ENCODE measurements around the gene SMAD3. TPM values are rescaled to one million over a fixed set of nuclear protein-coding genes. Genes with fewer than 3 reads are reported as not detected.

The SMAD3 gene
- total and polyA plus RNA-seq, 2 of the 4 experiments (the other 2 are of a cell fraction), result 71.0 to 177 TPM

- in situ Hi-C loops (cut with MboI; ENCODE audit: low sequenced_read_pairs), result no loop called here
- H3K27ac ChIP-seq (ENCODE audit: insufficient read depth, low read length), result no peak overlapping the region
- H3K9me1 ChIP-seq (ENCODE audit: insufficient read depth, low read length), result no peaks in the 10 kb centered on the region; the same call in 1 of the 2 replicates
- H3K79me1 ChIP-seq (ENCODE audit: low read depth in 1 of 2, low read length in 2 of 2), result peaks cover 6 to 7% of the 10 kb centered on the region in 2 experiments; a peak in 1 of 4 replicates
- H4K8ac ChIP-seq (ENCODE audit: low read depth in 2 of 2, low read length in 2 of 2), result no peak overlapping the region
- DNase-seq (no peak), ATAC-seq (ENCODE audit: low read depth) (no peak)
- no peak overlapping the region for H3K14ac ChIP-seq (replicated peaks; ENCODE audit: low read depth, low read length)
- no TSS peak for BruUV-seq (replicated peaks)
- 0 out of 2 replicates have a peak, but pooled peaks cover 1% of the 10 kb centered on the region for H3K36me3 ChIP-seq (ENCODE audit: control insufficient read depth, insufficient read depth, low read length)
- ChIA-PET CTCF (no interaction called here), POLR2A (ENCODE audit: unreplicated experiment) (no interaction called here)
- no peak overlapping the region for H4K5ac ChIP-seq (ENCODE audit: low read depth, low read length)
- intact Hi-C loops (cut with micrococcal nuclease), result loop anchor here (5.0 kb wide), 1 partner anchor 42 kb away; the partner anchor contains the start of genes AAGAB and IQCH
- H3K18ac ChIP-seq (ENCODE audit: low read depth, low read length), result no peak overlapping the region
- WGBS, 2 experiments (ENCODE audit: extremely low coverage in 2 of 2, insufficient read length in 1 of 2), result 100% methylated on average over 1 of the region's 5 CpGs; no CpG with 5 or more reads in 1 of the 2 experiments
- no peak overlapping the region for H2BK15ac ChIP-seq (ENCODE audit: low read depth, low read length)
- H3K4me3 ChIP-seq (ENCODE audit: insufficient read depth, low read depth, low read length), result no peak overlapping the region
- no peaks in the 10 kb centered on the region for H3K27me3 ChIP-seq (ENCODE audit: control insufficient read depth, insufficient read depth, low read length)
- H3K23ac ChIP-seq (ENCODE audit: low read depth, low read length), result no peak overlapping the region
- dilution Hi-C loops (cut with HindIII; ENCODE audit: low sequenced_read_pairs, unreplicated experiment), result no loop called here
- H2BK5ac ChIP-seq (ENCODE audit: low read depth, low read length, poor library complexity, severe bottlenecking), result no peak overlapping the region
- no peak overlapping the region for H3K9ac ChIP-seq (ENCODE audit: low read depth, low read length)
- H3K9me3 ChIP-seq (ENCODE audit: control insufficient read depth, insufficient read depth, low read length), result no peaks in the 10 kb centered on the region
- H4K91ac ChIP-seq (ENCODE audit: insufficient read depth, low read depth, low read length), result no peak overlapping the region
- H2AK9ac ChIP-seq (replicated peaks; ENCODE audit: low read depth, low read length, poor library complexity), result no peak overlapping the region
- no peak overlapping the region for H2AFZ ChIP-seq (replicated peaks; ENCODE audit: low read length, poor library complexity)
- TF ChIP-seq MAFK (IDR thresholded peaks at IDR 0.05; ENCODE audit: low read depth, low read length), result peak; percentile 96
- no peak for TF ChIP-seq RCOR1 (IDR thresholded peaks at IDR 0.05; ENCODE audit: insufficient replicate concordance, low read length)
- no peak for TF ChIP-seq BHLHE40 (IDR thresholded peaks at IDR 0.05; ENCODE audit: low read depth, low read length)
- no peak for TF ChIP-seq RAD21 (IDR thresholded peaks at IDR 0.05; ENCODE audit: low read length)
- H3K4ac ChIP-seq (ENCODE audit: low read depth, low read length), result no peak overlapping the region
- no peak overlapping the region for H2BK20ac ChIP-seq (ENCODE audit: low read depth, low read length)
- H4K20me1 ChIP-seq (ENCODE audit: insufficient read depth, low read length), result no peaks in the 10 kb centered on the region
- no peak overlapping the region for H2AK5ac ChIP-seq (ENCODE audit: low read depth, low read length)
- H2BK120ac ChIP-seq (ENCODE audit: low read depth, low read length), result no peak overlapping the region
- no peak overlapping the region for H3K4me2 ChIP-seq (ENCODE audit: low read depth, low read length)
- peaks cover 1% of the 10 kb centered on the region; the same call in 1 of the 2 replicates for H3K4me1 ChIP-seq (ENCODE audit: control insufficient read depth, insufficient read depth, low read length)
- no peak overlapping the region for H3K56ac ChIP-seq (ENCODE audit: extremely low read depth, insufficient read depth, low read length)
Measured at GRCh38 chr15:67210555-67211168, 145.3 kb downstream of the SMAD3 start.
